H54 (cell line): ENCODE results near the gene MYL7.

Source experiments
- DNase-seq: peaks from one replicate; pipeline ENCODE4 v3.0.0; 2011; ENCODE audit warnings: low spot score, mixed read lengths; ENCODE audit not compliant: insufficient read length
- FAIRE-seq: peaks from 3 replicates; lab custom pipeline; 2011; peaks lifted over from hg19 to GRCh38; lab: Jason Lieb, UNC
- POLR2A ChIP-seq: IDR thresholded peaks from 2 replicates; pipeline ENCODE4 v1.6.1; 2011; ENCODE audit warnings: low read depth, mild to moderate bottlenecking, low read length

The MYL7 gene

GRCh38 chr7:44122529-44122928 lies 18.6 kb downstream of the MYL7 start:
- no peak for DNase-seq
- no peak for TF ChIP-seq POLR2A
- no peak for FAIRE-seq

- DNase-seq (no peak), FAIRE-seq (no peak)
- TF ChIP-seq POLR2A: no peak
Observed at GRCh38 chr7:44121761-44122420, 19.2 kb downstream of the MYL7 start.

GRCh38 chr7:44120395-44120794 lies 20.7 kb downstream of the MYL7 start:
- DNase-seq (no peak), FAIRE-seq (no peak)
- TF ChIP-seq POLR2A: no peak

- FAIRE-seq (no peak), DNase-seq (no peak)
- TF ChIP-seq POLR2A: no peak
Observed at GRCh38 chr7:44119829-44120380, 21.2 kb downstream of the MYL7 start.

- DNase-seq (no peak), FAIRE-seq (no peak)
- no peak for TF ChIP-seq POLR2A
Observed at GRCh38 chr7:44117801-44118429, 23.2 kb downstream of the MYL7 start.

GRCh38 chr7:44116789-44117666 lies 24.1 kb downstream of the MYL7 start:
- DNase-seq (no peak), FAIRE-seq (no peak)
- TF ChIP-seq POLR2A: no peak

- FAIRE-seq (no peak), DNase-seq (no peak)
- no peak for TF ChIP-seq POLR2A
Observed at GRCh38 chr7:44116087-44116788, 24.9 kb downstream of the MYL7 start.

GRCh38 chr7:44114586-44115310 lies 26.4 kb downstream of the MYL7 start:
- FAIRE-seq (no peak), DNase-seq (no peak)
- TF ChIP-seq POLR2A: no peak

- FAIRE-seq (no peak), DNase-seq (no peak)
- no peak for TF ChIP-seq POLR2A
Observed at GRCh38 chr7:44113764-44114354, 27.3 kb downstream of the MYL7 start.

GRCh38 chr7:44112997-44113763 lies 28.0 kb downstream of the MYL7 start:
- FAIRE-seq (no peak), DNase-seq (no peak)

GRCh38 chr7:44112231-44112996 lies 28.7 kb downstream of the MYL7 start:
- no peak for DNase-seq

More at GRCh38 chr7:44112997-44113763, 28.0 kb downstream of the MYL7 start:
- TF ChIP-seq POLR2A: no peak

More at GRCh38 chr7:44112231-44112996, 28.7 kb downstream of the MYL7 start:
- FAIRE-seq: no peak
- no peak for TF ChIP-seq POLR2A
